A549 (cell line): Measurements from ENCODE around the gene NOS1AP. TPM values are rescaled to one million over a fixed set of nuclear protein-coding genes. Genes with fewer than 3 reads are reported as not detected.

Experiments used
- ATAC-seq, 2 experiments: fragments of 200-7000 bp in 1 of 2; fragments of >200 bp in 1 of 2; cut with Nextera tagmentation in 1 of 2; cut with Tn5 transposase in 1 of 2; 3 replicates each; pipeline versions ENCODE4 v1.8.0 to v1.9.1; 2018 to 2020; ENCODE audit warnings: mild to moderate bottlenecking in 1 of 2, moderate library complexity in 1 of 2
- CTCF ChIA-PET: fragments of 300-600 bp; sonication (Branson Sonifier 250); formaldehyde crosslinking; extraction: SDS; loops from one replicate; lab custom pipeline; 2021; ENCODE audit warnings: antibody characterized with exemption, inconsistent platforms; lab: Yijun Ruan, JAX
- POLR2A ChIA-PET: fragments of 350-600 bp; formaldehyde crosslinking; extraction: SDS; loops from one replicate; lab custom pipeline; 2021; ENCODE audit warnings: antibody characterized with exemption, inconsistent platforms; lab: Yijun Ruan, JAX
- DNase-seq, 2 experiments: peaks; one replicate each; pipeline versions ENCODE4 v3.0.0 to v3.0.0-alpha.2; 2011 to 2016; ENCODE audit warnings: low read depth in 1 of 2, low spot score in 1 of 2
- FAIRE-seq: peaks from 2 replicates; lab custom pipeline; 2011; peaks lifted over from hg19 to GRCh38; lab: Jason Lieb, UNC
- H3K27ac ChIP-seq, 2 experiments: fragments of >200 bp; sonication (Bioruptor Twin); formaldehyde crosslinking; 3 replicates each; pipeline ENCODE4 v1.5.1; 2016 to 2017
- H3K4me1 ChIP-seq: fragments of >200 bp; sonication (Bioruptor Twin); formaldehyde crosslinking; 3 replicates; pipeline ENCODE4 v1.6.1; 2016
- H3K4me2 ChIP-seq: fragments of >200 bp; sonication (Bioruptor Twin); formaldehyde crosslinking; 3 replicates; pipeline ENCODE4 v1.6.1; 2016
- H3K4me3 ChIP-seq: fragments of >200 bp; sonication (Bioruptor Twin); formaldehyde crosslinking; 3 replicates; pipeline ENCODE4 v1.5.1; 2016
- H3K9me3 ChIP-seq: fragments of >200 bp; sonication (Bioruptor Twin); formaldehyde crosslinking; 3 replicates; pipeline ENCODE4 v1.6.1; 2016
- BHLHE40 ChIP-seq: IDR thresholded peaks from 2 replicates; pipeline ENCODE4 v1.6.1; 2012; ENCODE audit warnings: low read depth, low read length, inconsistent platforms
- EP300 ChIP-seq, 2 experiments: fragments of >200 bp; sonication (Bioruptor Twin); formaldehyde crosslinking; IDR thresholded peaks; 2 replicates in 1 of 2; 3 replicates in 1 of 2; pipeline ENCODE4 v1.6.1; 2016 to 2017
- ESRRA ChIP-seq: fragments of 150-350 bp; IDR thresholded peaks from 2 replicates; pipeline ENCODE4 v1.6.1; 2014; ENCODE audit warnings: mild to moderate bottlenecking, low read length, borderline replicate concordance
- FOSB ChIP-seq: fragments of 250-450 bp; sonication (Bioruptor Pico); IDR thresholded peaks from 2 replicates; pipeline ENCODE4 v1.5.0; 2020; ENCODE audit warnings: mild to moderate bottlenecking, moderate library complexity
- FOXS1 ChIP-seq: fragments of 250-450 bp; sonication (Bioruptor Pico); IDR thresholded peaks from 2 replicates; pipeline ENCODE4 v1.5.0; 2020; ENCODE audit warnings: mild to moderate bottlenecking, moderate library complexity
- JUNB ChIP-seq: fragments of >200 bp; sonication (Bioruptor Twin); formaldehyde crosslinking; IDR thresholded peaks from 2 replicates; pipeline ENCODE4 v1.6.1; 2016
- MYC ChIP-seq: IDR thresholded peaks from 2 replicates; pipeline ENCODE4 v1.6.1; 2012; ENCODE audit warnings: mild to moderate bottlenecking, inconsistent platforms, low read length, improper control_type of control experiment, borderline replicate concordance
- NFE2L2 ChIP-seq: fragments of 150-350 bp; conservative IDR thresholded peaks from 2 replicates; pipeline ENCODE4 v1.6.1; 2014; ENCODE audit warnings: low read length
- NPAS2 ChIP-seq: fragments of 250-450 bp; sonication (Bioruptor Pico); IDR thresholded peaks from 2 replicates; pipeline ENCODE4 v1.8.0; 2022; ENCODE audit warnings: mild to moderate bottlenecking, moderate library complexity, borderline replicate concordance
- NR3C1 ChIP-seq: fragments of >200 bp; sonication (Bioruptor Twin); formaldehyde crosslinking; IDR thresholded peaks from 3 replicates; pipeline ENCODE4 v1.6.1; 2017
- POLR2AphosphoS2 ChIP-seq: conservative IDR thresholded peaks from 2 replicates; pipeline ENCODE4 v1.6.1; 2012; ENCODE audit warnings: low read length, improper control_type of control experiment, inconsistent platforms
- RFX5 ChIP-seq: fragments of 450-650 bp; IDR thresholded peaks from 2 replicates; pipeline ENCODE4 v1.7.1; 2014; ENCODE audit warnings: antibody characterized with exemption, mild to moderate bottlenecking, moderate library complexity
- SREBF2 ChIP-seq: fragments of 450-650 bp; IDR thresholded peaks from 2 replicates; pipeline ENCODE4 v1.6.1; 2014; ENCODE audit warnings: mild to moderate bottlenecking, moderate library complexity
- TFCP2L1 ChIP-seq: fragments of 250-450 bp; sonication (Bioruptor Pico); IDR thresholded peaks from 2 replicates; pipeline ENCODE4 v1.5.0; 2021; ENCODE audit warnings: mild to moderate bottlenecking
- ZFP36 ChIP-seq: fragments of 450-650 bp; IDR thresholded peaks from 2 replicates; pipeline ENCODE4 v1.6.1; 2014; ENCODE audit warnings: borderline replicate concordance; ENCODE audit not compliant: partially characterized antibody
- ZNF302 ChIP-seq: fragments of 250-450 bp; sonication (Bioruptor Pico); IDR thresholded peaks from 2 replicates; pipeline ENCODE4 v1.9.0; 2021; ENCODE audit warnings: inconsistent platforms, mild to moderate bottlenecking, moderate library complexity
- ZSCAN20 ChIP-seq: fragments of 250-450 bp; sonication (Bioruptor Pico); IDR thresholded peaks from 2 replicates; pipeline ENCODE4 v1.8.0; 2022; ENCODE audit warnings: mild to moderate bottlenecking, moderate library complexity
- WGBS: methylation state at CpG from one replicate; pipeline ENCODE4 v1.1.6; 2017; ENCODE audit errors: missing lambda C conversion rate; 5-methylcytosine and 5-hydroxymethylcytosine counted together
- polyA plus RNA-seq, 4 experiments: library from polyadenylated mRNA; depleted of rRNA in 3 of 4; stranded (reverse); fragments of >200 nt; fragmentation: RNase III in 1 of 4; extraction: RNeasy Plus Mini Kit Qiagen cat#74134 plus additional on column Dnase treatment in 1 of 4; gene quantifications; 2 replicates in 3 of 4; 3 replicates in 1 of 4; pipeline ENCODE4 v1.2.3, GENCODE V29; 2011 to 2017
- TF ChIP-seq, protein P1 (sequence below): fragments of 250-450 bp; sonication (Bioruptor Pico); IDR thresholded peaks from 2 replicates; pipeline ENCODE4 v1.5.0; 2021; ENCODE audit warnings: mild to moderate bottlenecking, moderate library complexity, borderline replicate concordance
- TF ChIP-seq, protein P2 (sequence below): IDR thresholded peaks from 2 replicates; pipeline ENCODE4 v1.6.1; 2012

The NOS1AP gene
- polyA plus RNA-seq, 2 of the 4 experiments (the other 2 are of a cell fraction): 0.17 to 0.25 TPM

- no peak for ATAC-seq
- no peak for DNase-seq
- POLR2A ChIA-PET: no interaction called here
- no peak overlapping the region for H3K4me3 ChIP-seq
- no peak for FAIRE-seq
- H3K4me2 ChIP-seq: no peak overlapping the region
- no peak overlapping the region for H3K27ac ChIP-seq
- no peaks in the 10 kb centered on the region for H3K9me3 ChIP-seq
- H3K4me1 ChIP-seq: no peaks in the 10 kb centered on the region
- 44% methylated on average over 6 of the region's 6 CpGs for WGBS
- no peak for TF ChIP-seq TFCP2L1 (CRISPR knock-in tag)
- TF ChIP-seq ZSCAN20 (CRISPR knock-in tag): no peak
- TF ChIP-seq, protein P1, sequence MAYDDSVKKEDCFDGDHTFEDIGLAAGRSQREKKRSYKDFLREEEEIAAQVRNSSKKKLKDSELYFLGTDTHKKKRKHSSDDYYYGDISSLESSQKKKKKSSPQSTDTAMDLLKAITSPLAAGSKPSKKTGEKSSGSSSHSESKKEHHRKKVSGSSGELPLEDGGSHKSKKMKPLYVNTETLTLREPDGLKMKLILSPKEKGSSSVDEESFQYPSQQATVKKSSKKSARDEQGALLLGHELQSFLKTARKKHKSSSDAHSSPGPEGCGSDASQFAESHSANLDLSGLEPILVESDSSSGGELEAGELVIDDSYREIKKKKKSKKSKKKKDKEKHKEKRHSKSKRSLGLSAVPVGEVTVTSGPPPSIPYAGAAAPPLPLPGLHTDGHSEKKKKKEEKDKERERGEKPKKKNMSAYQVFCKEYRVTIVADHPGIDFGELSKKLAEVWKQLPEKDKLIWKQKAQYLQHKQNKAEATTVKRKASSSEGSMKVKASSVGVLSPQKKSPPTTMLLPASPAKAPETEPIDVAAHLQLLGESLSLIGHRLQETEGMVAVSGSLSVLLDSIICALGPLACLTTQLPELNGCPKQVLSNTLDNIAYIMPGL: no peak
- TF ChIP-seq NFE2L2: no peak
- TF ChIP-seq MYC: no peak
- no peak for TF ChIP-seq EP300 (IDR thresholded peaks at IDR 0.05)
- no peak for TF ChIP-seq JUNB
- TF ChIP-seq BHLHE40: no peak
- CTCF ChIA-PET: interaction anchor here (1.1 to 1.3 kb wide), 2 partner anchors 9 to 27 kb away, joined by 3 read pairs; no protein-coding TSS in a partner anchor
Observed at GRCh38 chr1:162220009-162220539, 150.6 kb downstream of the NOS1AP start.

GRCh38 chr1:162222014-162222413 lies 152.5 kb downstream of the NOS1AP start:
- no peak overlapping the region for H3K27ac ChIP-seq
- H3K4me2 ChIP-seq: no peak overlapping the region
- no peak for TF ChIP-seq POLR2AphosphoS2
- no peak for TF ChIP-seq RFX5
- TF ChIP-seq ZNF302 (CRISPR knock-in tag): no peak
- no peak for TF ChIP-seq ZFP36
- TF ChIP-seq ESRRA: no peak
- no peak for TF ChIP-seq NFE2L2
- no peak for TF ChIP-seq FOXS1 (CRISPR knock-in tag)
- TF ChIP-seq NPAS2 (CRISPR knock-in tag): no peak
- no peak for TF ChIP-seq SREBF2
- no peak for TF ChIP-seq NR3C1
- TF ChIP-seq JUNB: no peak
- ChIA-PET POLR2A (no interaction called here), CTCF (interaction anchor here (1.9 kb wide), 1 partner anchor 15 kb away, joined by 5 read pairs; no protein-coding TSS in a partner anchor)
- no peak for DNase-seq
- no peak overlapping the region for H3K4me3 ChIP-seq
- WGBS: 39% methylated on average over 5 of the region's 5 CpGs
- FAIRE-seq: no peak
- H3K4me1 ChIP-seq: no peaks in the 10 kb centered on the region
- no peaks in the 10 kb centered on the region for H3K9me3 ChIP-seq
- ATAC-seq: no peak

- FAIRE-seq: peak; percentile 13
Observed at GRCh38 chr1:162222730-162223129, 153.2 kb downstream of the NOS1AP start.

More at GRCh38 chr1:162222730-162223129, 153.2 kb downstream of the NOS1AP start:
- DNase-seq (no peak), ATAC-seq (no peak)
- 17% methylated on average over 2 of the region's 2 CpGs for WGBS
- ChIA-PET POLR2A (no interaction called here), CTCF (interaction anchor here (0.7 to 1.9 kb wide), 2 partner anchors 9 to 15 kb away, joined by 3 to 5 read pairs; no protein-coding TSS in a partner anchor)
- H3K4me3 ChIP-seq: no peak overlapping the region
- H3K27ac ChIP-seq: no peak overlapping the region
- no peaks in the 10 kb centered on the region for H3K9me3 ChIP-seq
- H3K4me2 ChIP-seq: no peak overlapping the region
- TF ChIP-seq FOSB (CRISPR knock-in tag): no peak
- TF ChIP-seq, protein P2, sequence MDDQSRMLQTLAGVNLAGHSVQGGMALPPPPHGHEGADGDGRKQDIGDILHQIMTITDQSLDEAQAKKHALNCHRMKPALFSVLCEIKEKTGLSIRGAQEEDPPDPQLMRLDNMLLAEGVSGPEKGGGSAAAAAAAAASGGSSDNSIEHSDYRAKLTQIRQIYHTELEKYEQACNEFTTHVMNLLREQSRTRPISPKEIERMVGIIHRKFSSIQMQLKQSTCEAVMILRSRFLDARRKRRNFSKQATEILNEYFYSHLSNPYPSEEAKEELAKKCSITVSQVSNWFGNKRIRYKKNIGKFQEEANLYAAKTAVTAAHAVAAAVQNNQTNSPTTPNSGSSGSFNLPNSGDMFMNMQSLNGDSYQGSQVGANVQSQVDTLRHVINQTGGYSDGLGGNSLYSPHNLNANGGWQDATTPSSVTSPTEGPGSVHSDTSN: no peak
- H3K4me1 ChIP-seq: no peaks in the 10 kb centered on the region
